Measurements from ENCODE around the gene PHLPP1. TPM values are rescaled to one million over a fixed set of nuclear protein-coding genes. Genes with fewer than 3 reads are reported as not detected.

The PHLPP1 gene
- total and polyA plus RNA-seq, 2 of the 13 experiments (the other 11 are each of a cell fraction or from before 2014, with no cell fraction given) = 9.8 to 18.5 TPM

- TF ChIP-seq CREB1 (IDR thresholded peaks at IDR 0.05) (no peak), CREB1 (CRISPR knock-in tag; IDR thresholded peaks at IDR 0.05) (peak; percentile 44), PAWR (CRISPR knock-in tag; IDR thresholded peaks at IDR 0.05; ENCODE audit: borderline replicate concordance) (no peak), JARID2 (CRISPR knock-in tag; IDR thresholded peaks at IDR 0.05; ENCODE audit: insufficient replicate concordance) (no peak), FOXO1 (CRISPR knock-in tag; IDR thresholded peaks at IDR 0.05) (peak; percentile 63; the same call in 1 of the 2 replicates), IRF2 (CRISPR knock-in tag; IDR thresholded peaks at IDR 0.05) (0 out of 2 replicates have a peak, but pooled peaks have one; percentile 13), MED1 (CRISPR knock-in tag; IDR thresholded peaks at IDR 0.05) (peak; percentile 67), CEBPB (IDR thresholded peaks at IDR 0.05; ENCODE audit: borderline replicate concordance, low read depth, low read length) (0 out of 2 replicates have a peak, but pooled peaks have one; percentile 48), FOXM1 (CRISPR knock-in tag; IDR thresholded peaks at IDR 0.05) (no peak), WIZ (CRISPR knock-in tag; IDR thresholded peaks at IDR 0.05) (no peak), ZMAT3 (CRISPR knock-in tag; conservative IDR thresholded peaks at IDR 0.05) (no peak), BRCA1 (CRISPR knock-in tag; IDR thresholded peaks at IDR 0.05) (peak; percentile 52; the same call in 1 of the 2 replicates), ZNF572 (CRISPR knock-in tag; IDR thresholded peaks at IDR 0.05) (no peak), RARA (CRISPR knock-in tag; IDR thresholded peaks at IDR 0.05) (0 out of 2 replicates have a peak, but pooled peaks have one; percentile 19), CENPT (CRISPR knock-in tag; IDR thresholded peaks at IDR 0.05; ENCODE audit: low read depth) (no peak), ATAD3A (CRISPR knock-in tag; IDR thresholded peaks at IDR 0.05) (no peak), MAFF (IDR thresholded peaks at IDR 0.05; ENCODE audit: low read depth, low read length) (peak; percentile 38; the same call in 1 of the 2 replicates), ZFP37 (CRISPR knock-in tag; IDR thresholded peaks at IDR 0.05; ENCODE audit: borderline replicate concordance) (no peak), ISL2 (CRISPR knock-in tag; IDR thresholded peaks at IDR 0.05) (peak; percentile 84), ZNF10 (CRISPR knock-in tag; IDR thresholded peaks at IDR 0.05; ENCODE audit: borderline replicate concordance, low read depth) (no peak), ZNF333 (CRISPR knock-in tag; IDR thresholded peaks at IDR 0.05; ENCODE audit: borderline replicate concordance) (no peak), KDM4B (CRISPR knock-in tag; IDR thresholded peaks at IDR 0.05) (no peak), ZNF792 (CRISPR knock-in tag; IDR thresholded peaks at IDR 0.05) (no peak)
- TF ChIP-seq, protein P1, sequence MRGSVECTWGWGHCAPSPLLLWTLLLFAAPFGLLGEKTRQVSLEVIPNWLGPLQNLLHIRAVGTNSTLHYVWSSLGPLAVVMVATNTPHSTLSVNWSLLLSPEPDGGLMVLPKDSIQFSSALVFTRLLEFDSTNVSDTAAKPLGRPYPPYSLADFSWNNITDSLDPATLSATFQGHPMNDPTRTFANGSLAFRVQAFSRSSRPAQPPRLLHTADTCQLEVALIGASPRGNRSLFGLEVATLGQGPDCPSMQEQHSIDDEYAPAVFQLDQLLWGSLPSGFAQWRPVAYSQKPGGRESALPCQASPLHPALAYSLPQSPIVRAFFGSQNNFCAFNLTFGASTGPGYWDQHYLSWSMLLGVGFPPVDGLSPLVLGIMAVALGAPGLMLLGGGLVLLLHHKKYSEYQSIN (CRISPR knock-in tag; IDR thresholded peaks at IDR 0.05; ENCODE audit: borderline replicate concordance) = no peak
- TF ChIP-seq, protein P2, sequence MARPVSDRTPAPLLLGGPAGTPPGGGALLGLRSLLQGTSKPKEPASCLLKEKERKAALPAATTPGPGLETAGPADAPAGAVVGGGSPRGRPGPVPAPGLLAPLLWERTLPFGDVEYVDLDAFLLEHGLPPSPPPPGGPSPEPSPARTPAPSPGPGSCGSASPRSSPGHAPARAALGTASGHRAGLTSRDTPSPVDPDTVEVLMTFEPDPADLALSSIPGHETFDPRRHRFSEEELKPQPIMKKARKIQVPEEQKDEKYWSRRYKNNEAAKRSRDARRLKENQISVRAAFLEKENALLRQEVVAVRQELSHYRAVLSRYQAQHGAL (CRISPR knock-in tag; IDR thresholded peaks at IDR 0.05; ENCODE audit: not compliant biosample characterization) = no peak
- TF ChIP-seq, protein P3, sequence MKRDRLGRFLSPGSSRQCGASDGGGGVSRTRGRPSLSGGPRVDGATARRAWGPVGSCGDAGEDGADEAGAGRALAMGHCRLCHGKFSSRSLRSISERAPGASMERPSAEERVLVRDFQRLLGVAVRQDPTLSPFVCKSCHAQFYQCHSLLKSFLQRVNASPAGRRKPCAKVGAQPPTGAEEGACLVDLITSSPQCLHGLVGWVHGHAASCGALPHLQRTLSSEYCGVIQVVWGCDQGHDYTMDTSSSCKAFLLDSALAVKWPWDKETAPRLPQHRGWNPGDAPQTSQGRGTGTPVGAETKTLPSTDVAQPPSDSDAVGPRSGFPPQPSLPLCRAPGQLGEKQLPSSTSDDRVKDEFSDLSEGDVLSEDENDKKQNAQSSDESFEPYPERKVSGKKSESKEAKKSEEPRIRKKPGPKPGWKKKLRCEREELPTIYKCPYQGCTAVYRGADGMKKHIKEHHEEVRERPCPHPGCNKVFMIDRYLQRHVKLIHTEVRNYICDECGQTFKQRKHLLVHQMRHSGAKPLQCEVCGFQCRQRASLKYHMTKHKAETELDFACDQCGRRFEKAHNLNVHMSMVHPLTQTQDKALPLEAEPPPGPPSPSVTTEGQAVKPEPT (CRISPR knock-in tag; IDR thresholded peaks at IDR 0.05; ENCODE audit: low read depth) = no peak
Measured at GRCh38 chr18:62741118-62741566, 25.8 kb downstream of the PHLPP1 start (continued).
